Measurements from ENCODE around the gene ZNF665.

DNA sequence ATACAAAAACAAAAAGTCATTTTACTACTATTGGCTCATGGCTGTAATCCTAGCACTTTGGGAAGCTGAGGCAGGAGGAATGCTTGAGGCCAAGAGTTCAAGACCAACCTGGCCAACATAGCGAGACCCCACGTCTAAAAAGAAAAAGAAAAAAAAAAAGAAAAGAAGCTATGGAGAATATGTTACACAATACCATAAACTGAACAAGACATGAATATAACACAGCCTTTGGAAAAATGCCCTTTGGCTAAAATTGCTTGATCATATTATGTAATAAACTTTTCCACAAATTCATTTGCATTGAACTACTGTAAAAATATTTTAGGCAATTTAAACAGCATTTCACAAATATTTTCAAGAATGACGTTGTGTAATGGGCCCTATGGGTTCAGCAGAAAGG, 56.7 kb downstream of the ZNF665 start:
- TF ChIP-seq, protein P1, sequence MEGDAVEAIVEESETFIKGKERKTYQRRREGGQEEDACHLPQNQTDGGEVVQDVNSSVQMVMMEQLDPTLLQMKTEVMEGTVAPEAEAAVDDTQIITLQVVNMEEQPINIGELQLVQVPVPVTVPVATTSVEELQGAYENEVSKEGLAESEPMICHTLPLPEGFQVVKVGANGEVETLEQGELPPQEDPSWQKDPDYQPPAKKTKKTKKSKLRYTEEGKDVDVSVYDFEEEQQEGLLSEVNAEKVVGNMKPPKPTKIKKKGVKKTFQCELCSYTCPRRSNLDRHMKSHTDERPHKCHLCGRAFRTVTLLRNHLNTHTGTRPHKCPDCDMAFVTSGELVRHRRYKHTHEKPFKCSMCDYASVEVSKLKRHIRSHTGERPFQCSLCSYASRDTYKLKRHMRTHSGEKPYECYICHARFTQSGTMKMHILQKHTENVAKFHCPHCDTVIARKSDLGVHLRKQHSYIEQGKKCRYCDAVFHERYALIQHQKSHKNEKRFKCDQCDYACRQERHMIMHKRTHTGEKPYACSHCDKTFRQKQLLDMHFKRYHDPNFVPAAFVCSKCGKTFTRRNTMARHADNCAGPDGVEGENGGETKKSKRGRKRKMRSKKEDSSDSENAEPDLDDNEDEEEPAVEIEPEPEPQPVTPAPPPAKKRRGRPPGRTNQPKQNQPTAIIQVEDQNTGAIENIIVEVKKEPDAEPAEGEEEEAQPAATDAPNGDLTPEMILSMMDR (IDR thresholded peaks at IDR 0.05): no peak
- no peak for TF ChIP-seq POLR2A (IDR thresholded peaks at IDR 0.05)

Measured in uterus (tissue), 2 donors.